ENCODE results near the gene ARRDC5. TPM values are rescaled to one million over a fixed set of nuclear protein-coding genes. Genes with fewer than 3 reads are reported as not detected.

The ARRDC5 gene
- total RNA-seq, 1 experiment from 2014 or later = not detected

DNA sequence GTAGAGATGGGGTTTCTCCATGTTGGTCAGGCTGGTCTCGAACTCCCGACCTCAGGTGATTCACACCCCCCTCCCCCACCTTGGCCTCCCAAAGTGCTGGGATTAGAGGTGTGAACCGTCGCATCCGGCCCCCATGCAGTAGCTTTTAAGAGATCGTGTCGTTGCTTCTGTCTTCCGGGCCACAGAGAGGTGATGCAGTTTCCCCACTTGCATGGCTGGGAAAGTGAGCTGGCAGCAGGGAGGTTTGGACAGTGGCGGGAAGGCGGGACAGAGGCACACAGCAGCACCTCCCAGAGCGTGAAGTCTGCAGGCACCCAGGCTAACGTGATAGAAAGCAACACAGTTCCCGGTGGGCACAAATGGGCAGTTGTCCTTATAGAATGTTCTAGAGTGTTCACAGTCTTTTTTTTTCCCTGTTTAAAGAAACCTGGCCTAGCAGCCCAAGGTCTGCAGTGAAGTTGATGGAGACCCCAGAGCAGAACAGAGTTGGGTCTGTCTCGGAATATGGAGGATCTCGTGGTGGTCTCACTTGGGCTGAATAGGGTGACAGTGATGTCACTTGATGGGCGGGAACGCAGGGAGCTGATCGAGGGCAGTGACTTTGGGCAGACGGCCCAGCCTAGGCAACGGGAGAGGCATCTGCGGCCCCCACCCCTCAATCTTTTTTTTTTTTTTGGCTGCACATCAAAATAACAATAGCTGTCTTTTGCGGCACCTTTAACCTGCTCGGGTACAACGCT lies 11.5 kb upstream of the ARRDC5 start (continued):
- TF ChIP-seq, protein P1, sequence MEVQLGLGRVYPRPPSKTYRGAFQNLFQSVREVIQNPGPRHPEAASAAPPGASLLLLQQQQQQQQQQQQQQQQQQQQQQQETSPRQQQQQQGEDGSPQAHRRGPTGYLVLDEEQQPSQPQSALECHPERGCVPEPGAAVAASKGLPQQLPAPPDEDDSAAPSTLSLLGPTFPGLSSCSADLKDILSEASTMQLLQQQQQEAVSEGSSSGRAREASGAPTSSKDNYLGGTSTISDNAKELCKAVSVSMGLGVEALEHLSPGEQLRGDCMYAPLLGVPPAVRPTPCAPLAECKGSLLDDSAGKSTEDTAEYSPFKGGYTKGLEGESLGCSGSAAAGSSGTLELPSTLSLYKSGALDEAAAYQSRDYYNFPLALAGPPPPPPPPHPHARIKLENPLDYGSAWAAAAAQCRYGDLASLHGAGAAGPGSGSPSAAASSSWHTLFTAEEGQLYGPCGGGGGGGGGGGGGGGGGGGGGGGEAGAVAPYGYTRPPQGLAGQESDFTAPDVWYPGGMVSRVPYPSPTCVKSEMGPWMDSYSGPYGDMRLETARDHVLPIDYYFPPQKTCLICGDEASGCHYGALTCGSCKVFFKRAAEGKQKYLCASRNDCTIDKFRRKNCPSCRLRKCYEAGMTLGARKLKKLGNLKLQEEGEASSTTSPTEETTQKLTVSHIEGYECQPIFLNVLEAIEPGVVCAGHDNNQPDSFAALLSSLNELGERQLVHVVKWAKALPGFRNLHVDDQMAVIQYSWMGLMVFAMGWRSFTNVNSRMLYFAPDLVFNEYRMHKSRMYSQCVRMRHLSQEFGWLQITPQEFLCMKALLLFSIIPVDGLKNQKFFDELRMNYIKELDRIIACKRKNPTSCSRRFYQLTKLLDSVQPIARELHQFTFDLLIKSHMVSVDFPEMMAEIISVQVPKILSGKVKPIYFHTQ (CRISPR knock-in tag; IDR thresholded peaks at IDR 0.05) = no peak
- TF ChIP-seq, protein P2, sequence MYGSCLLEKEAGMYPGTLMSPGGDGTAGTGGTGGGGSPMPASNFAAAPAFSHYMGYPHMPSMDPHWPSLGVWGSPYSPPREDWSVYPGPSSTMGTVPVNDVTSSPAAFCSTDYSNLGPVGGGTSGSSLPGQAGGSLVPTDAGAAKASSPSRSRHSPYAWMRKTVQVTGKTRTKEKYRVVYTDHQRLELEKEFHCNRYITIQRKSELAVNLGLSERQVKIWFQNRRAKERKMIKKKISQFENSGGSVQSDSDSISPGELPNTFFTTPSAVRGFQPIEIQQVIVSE (CRISPR knock-in tag; IDR thresholded peaks at IDR 0.05; ENCODE audit: borderline replicate concordance) = no peak
- no peak for TF ChIP-seq CREB1 (CRISPR knock-in tag; IDR thresholded peaks at IDR 0.05)
- TF ChIP-seq, protein P3, sequence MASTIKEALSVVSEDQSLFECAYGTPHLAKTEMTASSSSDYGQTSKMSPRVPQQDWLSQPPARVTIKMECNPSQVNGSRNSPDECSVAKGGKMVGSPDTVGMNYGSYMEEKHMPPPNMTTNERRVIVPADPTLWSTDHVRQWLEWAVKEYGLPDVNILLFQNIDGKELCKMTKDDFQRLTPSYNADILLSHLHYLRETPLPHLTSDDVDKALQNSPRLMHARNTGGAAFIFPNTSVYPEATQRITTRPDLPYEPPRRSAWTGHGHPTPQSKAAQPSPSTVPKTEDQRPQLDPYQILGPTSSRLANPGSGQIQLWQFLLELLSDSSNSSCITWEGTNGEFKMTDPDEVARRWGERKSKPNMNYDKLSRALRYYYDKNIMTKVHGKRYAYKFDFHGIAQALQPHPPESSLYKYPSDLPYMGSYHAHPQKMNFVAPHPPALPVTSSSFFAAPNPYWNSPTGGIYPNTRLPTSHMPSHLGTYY (CRISPR knock-in tag; IDR thresholded peaks at IDR 0.05) = no peak
- TF ChIP-seq, protein P4, sequence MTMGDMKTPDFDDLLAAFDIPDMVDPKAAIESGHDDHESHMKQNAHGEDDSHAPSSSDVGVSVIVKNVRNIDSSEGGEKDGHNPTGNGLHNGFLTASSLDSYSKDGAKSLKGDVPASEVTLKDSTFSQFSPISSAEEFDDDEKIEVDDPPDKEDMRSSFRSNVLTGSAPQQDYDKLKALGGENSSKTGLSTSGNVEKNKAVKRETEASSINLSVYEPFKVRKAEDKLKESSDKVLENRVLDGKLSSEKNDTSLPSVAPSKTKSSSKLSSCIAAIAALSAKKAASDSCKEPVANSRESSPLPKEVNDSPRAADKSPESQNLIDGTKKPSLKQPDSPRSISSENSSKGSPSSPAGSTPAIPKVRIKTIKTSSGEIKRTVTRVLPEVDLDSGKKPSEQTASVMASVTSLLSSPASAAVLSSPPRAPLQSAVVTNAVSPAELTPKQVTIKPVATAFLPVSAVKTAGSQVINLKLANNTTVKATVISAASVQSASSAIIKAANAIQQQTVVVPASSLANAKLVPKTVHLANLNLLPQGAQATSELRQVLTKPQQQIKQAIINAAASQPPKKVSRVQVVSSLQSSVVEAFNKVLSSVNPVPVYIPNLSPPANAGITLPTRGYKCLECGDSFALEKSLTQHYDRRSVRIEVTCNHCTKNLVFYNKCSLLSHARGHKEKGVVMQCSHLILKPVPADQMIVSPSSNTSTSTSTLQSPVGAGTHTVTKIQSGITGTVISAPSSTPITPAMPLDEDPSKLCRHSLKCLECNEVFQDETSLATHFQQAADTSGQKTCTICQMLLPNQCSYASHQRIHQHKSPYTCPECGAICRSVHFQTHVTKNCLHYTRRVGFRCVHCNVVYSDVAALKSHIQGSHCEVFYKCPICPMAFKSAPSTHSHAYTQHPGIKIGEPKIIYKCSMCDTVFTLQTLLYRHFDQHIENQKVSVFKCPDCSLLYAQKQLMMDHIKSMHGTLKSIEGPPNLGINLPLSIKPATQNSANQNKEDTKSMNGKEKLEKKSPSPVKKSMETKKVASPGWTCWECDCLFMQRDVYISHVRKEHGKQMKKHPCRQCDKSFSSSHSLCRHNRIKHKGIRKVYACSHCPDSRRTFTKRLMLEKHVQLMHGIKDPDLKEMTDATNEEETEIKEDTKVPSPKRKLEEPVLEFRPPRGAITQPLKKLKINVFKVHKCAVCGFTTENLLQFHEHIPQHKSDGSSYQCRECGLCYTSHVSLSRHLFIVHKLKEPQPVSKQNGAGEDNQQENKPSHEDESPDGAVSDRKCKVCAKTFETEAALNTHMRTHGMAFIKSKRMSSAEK (CRISPR knock-in tag; IDR thresholded peaks at IDR 0.05; ENCODE audit: borderline replicate concordance) = no peak
- TF ChIP-seq OVOL2 (CRISPR knock-in tag; IDR thresholded peaks at IDR 0.05; ENCODE audit: borderline replicate concordance) = no peak
- TF ChIP-seq MXD4 (CRISPR knock-in tag; IDR thresholded peaks at IDR 0.05; ENCODE audit: borderline replicate concordance) = no peak

DNA sequence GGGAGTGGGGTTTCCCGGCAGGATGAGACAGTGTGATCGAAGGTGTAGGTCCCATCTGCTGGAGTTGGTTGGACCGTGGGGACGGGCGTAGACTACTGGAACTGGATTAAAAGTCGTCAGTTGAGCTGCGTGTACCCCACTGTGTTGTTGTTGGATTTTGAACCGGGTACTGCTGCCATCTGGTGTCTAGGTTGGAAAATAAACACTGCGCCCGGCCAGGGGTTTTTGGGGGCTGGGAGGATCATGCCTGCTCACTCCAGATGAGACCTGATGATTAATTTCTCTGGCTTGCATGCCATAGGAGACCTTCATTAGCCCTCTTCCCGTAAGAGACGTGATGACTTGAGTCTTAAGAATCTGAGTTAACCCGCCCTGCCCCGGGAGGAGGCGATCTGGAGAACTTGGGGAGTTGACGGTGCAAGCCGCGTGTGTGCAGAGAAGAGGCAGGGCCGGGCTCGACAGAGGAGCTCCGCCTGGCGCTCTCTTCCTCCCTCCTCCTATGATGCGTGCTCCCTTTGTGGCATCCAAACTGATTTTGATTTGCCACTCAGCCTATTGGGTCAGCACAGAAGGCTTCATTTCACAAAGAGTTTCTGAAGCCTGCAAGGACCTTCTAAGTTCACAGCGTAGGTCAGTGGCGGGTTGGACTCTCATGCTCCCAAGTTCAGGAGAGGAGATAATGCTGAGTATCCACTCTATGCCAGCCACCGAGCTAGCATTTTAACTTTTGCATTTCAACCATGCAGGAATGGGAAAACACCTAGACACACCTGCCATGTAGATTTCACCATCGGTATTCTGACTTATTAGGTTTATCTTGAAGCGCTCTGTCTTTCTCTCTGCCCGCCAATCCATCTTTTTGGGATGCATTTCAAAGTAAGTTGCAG lies 9.3 kb upstream of the ARRDC5 start:
- ChIA-PET CTCF (interaction anchor here (0.6 to 4.7 kb wide), 25 partner anchors 10 to 260 kb away, joined by 3 to 64 read pairs (median 4); partner anchors contain the start of genes KDM4B and PLIN3), POLR2A (interaction anchor here (0.5 to 1.2 kb wide), 2 partner anchors 16 to 45 kb away, joined by 4 to 5 read pairs; partner anchors contain the start of gene PLIN3)
- H3K4me3 Mint-ChIP-seq = peak overlapping the region; percentile 77
- peak; percentile 62 for DNase-seq (ENCODE audit: low spot score)
- TF ChIP-seq, protein P5, sequence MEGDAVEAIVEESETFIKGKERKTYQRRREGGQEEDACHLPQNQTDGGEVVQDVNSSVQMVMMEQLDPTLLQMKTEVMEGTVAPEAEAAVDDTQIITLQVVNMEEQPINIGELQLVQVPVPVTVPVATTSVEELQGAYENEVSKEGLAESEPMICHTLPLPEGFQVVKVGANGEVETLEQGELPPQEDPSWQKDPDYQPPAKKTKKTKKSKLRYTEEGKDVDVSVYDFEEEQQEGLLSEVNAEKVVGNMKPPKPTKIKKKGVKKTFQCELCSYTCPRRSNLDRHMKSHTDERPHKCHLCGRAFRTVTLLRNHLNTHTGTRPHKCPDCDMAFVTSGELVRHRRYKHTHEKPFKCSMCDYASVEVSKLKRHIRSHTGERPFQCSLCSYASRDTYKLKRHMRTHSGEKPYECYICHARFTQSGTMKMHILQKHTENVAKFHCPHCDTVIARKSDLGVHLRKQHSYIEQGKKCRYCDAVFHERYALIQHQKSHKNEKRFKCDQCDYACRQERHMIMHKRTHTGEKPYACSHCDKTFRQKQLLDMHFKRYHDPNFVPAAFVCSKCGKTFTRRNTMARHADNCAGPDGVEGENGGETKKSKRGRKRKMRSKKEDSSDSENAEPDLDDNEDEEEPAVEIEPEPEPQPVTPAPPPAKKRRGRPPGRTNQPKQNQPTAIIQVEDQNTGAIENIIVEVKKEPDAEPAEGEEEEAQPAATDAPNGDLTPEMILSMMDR (IDR thresholded peaks at IDR 0.05) = 0 out of 2 replicates have a peak, but pooled peaks have one; percentile 17
- TF ChIP-seq FOXK1 (CRISPR knock-in tag; IDR thresholded peaks at IDR 0.05) (peak; percentile 27; the same call in 1 of the 2 replicates), GABPB1 (CRISPR knock-in tag; IDR thresholded peaks at IDR 0.05) (no peak)
- ATAC-seq = peak; percentile 31
- peak overlapping the region; percentile 70 for H3K27ac Mint-ChIP-seq
- peaks cover 8% of the 10 kb centered on the region; the same call in 1 of the 2 replicates for H3K36me3 Mint-ChIP-seq
- peaks cover 22% of the 10 kb centered on the region for H3K4me1 Mint-ChIP-seq
- H3K9me3 Mint-ChIP-seq = no peaks in the 10 kb centered on the region
- peaks cover 16% of the 10 kb centered on the region for H3K27me3 Mint-ChIP-seq (ENCODE audit: low read depth)

Measured in WTC11 (cell line).